ENCODE measurements around the gene CYTH3. TPM values are rescaled to one million over a fixed set of nuclear protein-coding genes. Genes with fewer than 3 reads are reported as not detected.

CYTH3 gene
- total RNA-seq, 1 donor from 2014 or later = 27.5 TPM

DNA sequence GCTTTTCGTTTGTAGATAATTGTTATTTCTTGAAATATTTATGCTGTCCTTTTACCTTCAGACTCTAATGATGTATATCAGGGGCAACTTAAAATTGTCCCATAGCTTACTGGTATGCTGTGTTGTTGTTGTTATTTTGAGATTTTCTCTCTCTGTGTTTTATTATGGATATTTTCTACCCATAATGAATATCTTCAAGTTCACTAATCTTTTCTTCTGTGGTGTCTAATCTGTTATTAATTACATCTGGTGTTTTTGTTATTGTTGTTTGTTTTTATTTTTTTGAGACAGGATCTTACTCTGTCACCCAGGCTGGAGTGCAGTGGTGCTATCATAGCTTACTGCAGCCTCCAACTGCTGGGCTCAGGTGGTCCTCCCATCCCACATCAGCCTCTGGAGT lies 139.2 kb downstream of the CYTH3 start:
- H3K27me3 ChIP-seq = no peaks in the 10 kb centered on the region
- H3K9me3 ChIP-seq = no peaks in the 10 kb centered on the region
- H3K4me3 ChIP-seq = no peak overlapping the region
- H3K27ac ChIP-seq = no peak overlapping the region
- no peaks in the 10 kb centered on the region for H3K4me1 ChIP-seq
- ATAC-seq = no peak
- no peak for DNase-seq
- H3K36me3 ChIP-seq = peaks cover 42% of the 10 kb centered on the region
- TF ChIP-seq, protein P1, sequence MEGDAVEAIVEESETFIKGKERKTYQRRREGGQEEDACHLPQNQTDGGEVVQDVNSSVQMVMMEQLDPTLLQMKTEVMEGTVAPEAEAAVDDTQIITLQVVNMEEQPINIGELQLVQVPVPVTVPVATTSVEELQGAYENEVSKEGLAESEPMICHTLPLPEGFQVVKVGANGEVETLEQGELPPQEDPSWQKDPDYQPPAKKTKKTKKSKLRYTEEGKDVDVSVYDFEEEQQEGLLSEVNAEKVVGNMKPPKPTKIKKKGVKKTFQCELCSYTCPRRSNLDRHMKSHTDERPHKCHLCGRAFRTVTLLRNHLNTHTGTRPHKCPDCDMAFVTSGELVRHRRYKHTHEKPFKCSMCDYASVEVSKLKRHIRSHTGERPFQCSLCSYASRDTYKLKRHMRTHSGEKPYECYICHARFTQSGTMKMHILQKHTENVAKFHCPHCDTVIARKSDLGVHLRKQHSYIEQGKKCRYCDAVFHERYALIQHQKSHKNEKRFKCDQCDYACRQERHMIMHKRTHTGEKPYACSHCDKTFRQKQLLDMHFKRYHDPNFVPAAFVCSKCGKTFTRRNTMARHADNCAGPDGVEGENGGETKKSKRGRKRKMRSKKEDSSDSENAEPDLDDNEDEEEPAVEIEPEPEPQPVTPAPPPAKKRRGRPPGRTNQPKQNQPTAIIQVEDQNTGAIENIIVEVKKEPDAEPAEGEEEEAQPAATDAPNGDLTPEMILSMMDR (IDR thresholded peaks at IDR 0.05) = no peak
- intact Hi-C loops (cut with DNase I) = no loop called here

DNA sequence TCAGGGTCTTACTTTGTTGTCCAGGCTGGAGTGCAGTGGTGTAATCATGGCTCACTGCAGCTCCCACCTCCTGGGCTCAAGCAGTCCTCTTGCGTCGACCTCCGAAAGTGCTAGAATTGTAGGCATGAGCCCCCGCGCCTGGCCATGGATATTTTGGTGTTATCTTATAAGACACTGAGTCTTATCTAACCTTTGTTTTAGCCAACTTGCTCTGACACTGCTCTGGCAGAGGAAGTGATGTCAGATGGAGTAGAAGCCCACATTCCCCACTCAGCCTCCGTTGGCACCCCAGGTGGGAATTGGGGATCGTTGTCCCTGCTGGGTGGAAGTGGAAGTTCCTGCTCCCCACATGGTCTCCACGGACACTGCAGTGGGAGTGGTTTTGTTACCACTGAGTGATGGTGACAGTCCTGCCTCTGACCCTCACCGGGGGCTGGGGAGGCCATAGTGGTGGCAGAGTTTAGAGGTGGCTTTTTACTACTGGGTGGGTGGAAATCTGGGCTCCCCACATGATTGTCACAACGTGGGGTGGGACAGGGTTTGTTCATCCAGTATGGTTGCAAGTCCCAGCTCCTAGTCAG lies 142.3 kb downstream of the CYTH3 start:
- H3K27me3 ChIP-seq = no peaks in the 10 kb centered on the region
- TF ChIP-seq, protein P1 (IDR thresholded peaks at IDR 0.05) = no peak
- peaks cover 31% of the 10 kb centered on the region for H3K36me3 ChIP-seq
- intact Hi-C loops (cut with DNase I) = no loop called here
- no peak for DNase-seq
- no peaks in the 10 kb centered on the region for H3K4me1 ChIP-seq
- H3K27ac ChIP-seq = no peak overlapping the region
- H3K4me3 ChIP-seq = no peak overlapping the region
- no peaks in the 10 kb centered on the region for H3K9me3 ChIP-seq
- no peak for ATAC-seq

DNA sequence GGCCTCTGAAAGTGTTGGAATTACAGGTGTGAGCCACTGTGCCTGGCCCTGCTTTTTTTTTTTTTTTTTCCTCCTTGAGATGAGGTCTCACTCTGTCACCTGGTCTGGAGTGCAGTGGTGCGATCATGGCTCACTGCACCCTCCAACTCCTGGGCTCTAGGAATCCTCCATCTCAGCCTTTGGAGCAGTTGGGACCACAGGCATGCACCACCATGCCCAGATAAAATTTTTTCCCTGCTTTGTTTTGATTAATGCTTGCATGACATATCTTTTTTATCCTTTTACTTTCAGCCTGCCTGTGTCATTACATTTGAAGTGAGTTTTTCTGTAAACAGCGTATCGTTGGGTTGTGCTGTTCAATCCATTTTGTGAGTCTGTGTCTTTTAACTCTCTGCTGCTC lies 144.2 kb downstream of the CYTH3 start:
- intact Hi-C loops (cut with DNase I) = no loop called here
- ATAC-seq (no peak), DNase-seq (no peak)
- no peaks in the 10 kb centered on the region for H3K4me1 ChIP-seq
- TF ChIP-seq, protein P1 (IDR thresholded peaks at IDR 0.05) = no peak
- no peak overlapping the region for H3K27ac ChIP-seq
- no peak overlapping the region for H3K4me3 ChIP-seq
- peaks cover 31% of the 10 kb centered on the region for H3K36me3 ChIP-seq
- H3K27me3 ChIP-seq = no peaks in the 10 kb centered on the region
- H3K9me3 ChIP-seq = no peaks in the 10 kb centered on the region

DNA sequence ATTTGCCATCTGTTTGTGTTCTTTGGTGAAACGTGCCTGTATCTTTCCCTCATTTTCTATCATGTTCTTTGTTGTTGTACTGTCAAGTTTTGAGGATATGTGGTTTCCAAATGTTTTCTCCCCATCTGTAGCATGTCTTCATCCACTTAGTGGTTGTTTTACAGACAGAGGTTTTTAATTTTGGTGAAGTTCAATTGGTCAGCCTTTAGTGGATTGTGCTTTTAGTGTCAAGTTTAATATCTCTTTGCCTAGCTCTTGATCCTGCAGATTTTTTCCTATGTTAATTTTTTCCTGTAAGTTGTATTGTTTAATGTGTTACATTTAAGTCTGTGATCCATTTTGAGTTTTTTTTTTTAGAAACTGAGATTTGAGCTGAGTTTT lies 145.3 kb downstream of the CYTH3 start:
- no peaks in the 10 kb centered on the region for H3K4me1 ChIP-seq
- peaks cover 36% of the 10 kb centered on the region for H3K36me3 ChIP-seq
- H3K4me3 ChIP-seq = no peak overlapping the region
- intact Hi-C loops (cut with DNase I) = no loop called here
- ATAC-seq (no peak), DNase-seq (no peak)
- H3K27me3 ChIP-seq = no peaks in the 10 kb centered on the region
- no peaks in the 10 kb centered on the region for H3K9me3 ChIP-seq
- H3K27ac ChIP-seq = no peak overlapping the region
- TF ChIP-seq, protein P1 (IDR thresholded peaks at IDR 0.05) = no peak

DNA sequence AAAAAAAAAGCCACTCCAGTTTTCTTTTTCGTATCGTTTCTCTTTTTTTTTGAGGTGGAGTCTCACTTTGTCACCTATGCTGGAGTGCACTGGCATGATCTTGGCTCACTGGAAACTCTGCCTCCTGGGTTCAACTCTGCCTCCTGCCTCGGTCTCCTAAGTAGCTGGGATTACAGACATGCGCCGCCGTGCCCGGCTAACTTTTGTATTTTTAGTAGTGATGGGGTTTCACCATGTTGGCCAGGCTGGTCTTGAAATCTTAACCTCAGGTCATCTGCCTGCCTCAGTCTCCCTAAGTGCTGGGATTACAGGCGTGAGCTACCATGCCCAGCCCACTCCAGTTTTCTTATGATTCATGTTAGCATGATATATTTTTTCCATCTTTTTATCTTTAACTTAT lies 148.6 kb downstream of the CYTH3 start:
- DNase-seq (no peak), ATAC-seq (no peak)
- H3K27me3 ChIP-seq = no peaks in the 10 kb centered on the region
- TF ChIP-seq, protein P1 (IDR thresholded peaks at IDR 0.05) = no peak
- H3K9me3 ChIP-seq = no peaks in the 10 kb centered on the region
- H3K36me3 ChIP-seq = peaks cover 47% of the 10 kb centered on the region
- intact Hi-C loops (cut with DNase I) = no loop called here
- no peak overlapping the region for H3K4me3 ChIP-seq
- H3K4me1 ChIP-seq = no peaks in the 10 kb centered on the region
- no peak overlapping the region for H3K27ac ChIP-seq

DNA sequence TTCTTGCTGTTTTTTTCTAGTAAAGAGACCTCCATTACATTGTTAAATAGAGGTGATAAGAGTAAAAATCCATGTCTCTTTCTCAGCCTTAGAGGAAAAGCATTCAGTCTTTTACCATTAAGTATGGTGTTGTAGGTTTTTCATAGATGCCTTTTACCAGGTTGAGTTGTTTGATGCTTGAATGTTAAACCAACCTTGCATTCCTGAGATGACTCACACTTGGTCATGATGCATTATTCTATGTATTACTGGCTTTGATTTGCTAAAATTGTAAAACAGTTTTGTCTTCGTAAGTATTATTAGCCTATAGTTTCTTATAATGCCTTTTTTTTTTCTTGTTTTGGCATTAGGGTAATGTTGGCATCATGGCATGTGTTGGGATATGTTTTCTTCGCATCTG lies 151.3 kb downstream of the CYTH3 start:
- H3K9me3 ChIP-seq = no peaks in the 10 kb centered on the region
- H3K4me3 ChIP-seq = no peak overlapping the region
- no peak for ATAC-seq
- no peaks in the 10 kb centered on the region for H3K4me1 ChIP-seq
- intact Hi-C loops (cut with DNase I) = no loop called here
- TF ChIP-seq, protein P1 (IDR thresholded peaks at IDR 0.05) = no peak
- DNase-seq = no peak
- peaks cover 63% of the 10 kb centered on the region for H3K36me3 ChIP-seq
- no peak overlapping the region for H3K27ac ChIP-seq
- no peaks in the 10 kb centered on the region for H3K27me3 ChIP-seq

All from upper lobe of right lung (tissue), 1 donor.